HEK293T (cell line): ENCODE data around the gene SYNGAP1.

ENCODE experiments used
- ARNT ChIP-seq: fragments of 450-650 bp; IDR thresholded peaks from 2 replicates; pipeline ENCODE4 v1.6.1; 2017; ENCODE audit warnings: mild to moderate bottlenecking
- ELF4 ChIP-seq: fragments of 450-650 bp; IDR thresholded peaks from 2 replicates; pipeline ENCODE4 v1.6.1; 2017; ENCODE audit warnings: antibody characterized with exemption
- FOXA1 ChIP-seq: fragments of 450-650 bp; IDR thresholded peaks from 2 replicates; pipeline ENCODE4 v1.6.1; 2016; ENCODE audit warnings: mild to moderate bottlenecking
- FOXK2 ChIP-seq: fragments of 450-650 bp; IDR thresholded peaks from 2 replicates; pipeline ENCODE4 v1.6.1; 2016; ENCODE audit warnings: mild to moderate bottlenecking
- FOXM1 ChIP-seq: fragments of 450-650 bp; IDR thresholded peaks from 2 replicates; pipeline ENCODE4 v1.6.1; 2017; ENCODE audit warnings: mild to moderate bottlenecking, borderline replicate concordance
- HDGF ChIP-seq: fragments of 450-650 bp; IDR thresholded peaks from 2 replicates; pipeline ENCODE4 v1.6.1; 2017; ENCODE audit warnings: antibody characterized with exemption, borderline replicate concordance
- L3MBTL2 ChIP-seq: fragments of 450-650 bp; conservative IDR thresholded peaks from 2 replicates; pipeline ENCODE4 v1.6.1; 2016; ENCODE audit warnings: mild to moderate bottlenecking
- SP1 ChIP-seq: fragments of 450-650 bp; IDR thresholded peaks from 2 replicates; pipeline ENCODE4 v1.6.1; 2017
- SUZ12 ChIP-seq: fragments of 450-650 bp; IDR thresholded peaks from 2 replicates; pipeline ENCODE4 v1.6.1; 2016; ENCODE audit warnings: mild to moderate bottlenecking
- ZNF384 ChIP-seq: fragments of 450-650 bp; IDR thresholded peaks from 2 replicates; pipeline ENCODE4 v1.6.1; 2016
- TF ChIP-seq, protein P1 (sequence below): fragments of 450-650 bp; IDR thresholded peaks from 2 replicates; pipeline ENCODE4 v1.6.1; 2016

DNA sequence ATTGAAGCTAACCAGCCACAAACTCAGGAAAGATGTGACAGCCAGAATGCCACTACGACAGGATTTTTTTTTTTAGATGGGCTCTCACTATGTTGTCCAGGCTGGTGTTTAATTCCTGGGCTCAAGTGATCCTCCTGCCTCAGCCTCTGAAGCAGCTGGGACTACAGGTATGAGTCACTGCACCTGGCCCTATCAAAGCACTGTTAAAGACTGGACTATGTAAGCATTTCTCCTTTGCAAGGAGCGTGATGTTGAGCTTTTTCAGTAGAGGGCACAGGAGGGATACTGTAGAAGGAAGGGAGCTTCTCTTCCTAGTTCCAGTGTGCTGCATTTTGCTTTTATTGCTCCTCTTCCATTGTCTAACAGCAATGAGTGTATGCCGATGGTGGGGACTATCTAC, 70.3 kb downstream of the SYNGAP1 start:
- TF ChIP-seq SP1 (no peak), ARNT (no peak), SUZ12 (no peak), L3MBTL2 (no peak), FOXA1 (no peak), FOXM1 (no peak), HDGF (no peak), ZNF384 (no peak), ELF4 (no peak), FOXK2 (no peak)
- TF ChIP-seq, protein P1, sequence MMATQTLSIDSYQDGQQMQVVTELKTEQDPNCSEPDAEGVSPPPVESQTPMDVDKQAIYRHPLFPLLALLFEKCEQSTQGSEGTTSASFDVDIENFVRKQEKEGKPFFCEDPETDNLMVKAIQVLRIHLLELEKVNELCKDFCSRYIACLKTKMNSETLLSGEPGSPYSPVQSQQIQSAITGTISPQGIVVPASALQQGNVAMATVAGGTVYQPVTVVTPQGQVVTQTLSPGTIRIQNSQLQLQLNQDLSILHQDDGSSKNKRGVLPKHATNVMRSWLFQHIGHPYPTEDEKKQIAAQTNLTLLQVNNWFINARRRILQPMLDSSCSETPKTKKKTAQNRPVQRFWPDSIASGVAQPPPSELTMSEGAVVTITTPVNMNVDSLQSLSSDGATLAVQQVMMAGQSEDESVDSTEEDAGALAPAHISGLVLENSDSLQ = no peak
